ENCODE measurements around the gene PCK1.

The PCK1 gene

DNA sequence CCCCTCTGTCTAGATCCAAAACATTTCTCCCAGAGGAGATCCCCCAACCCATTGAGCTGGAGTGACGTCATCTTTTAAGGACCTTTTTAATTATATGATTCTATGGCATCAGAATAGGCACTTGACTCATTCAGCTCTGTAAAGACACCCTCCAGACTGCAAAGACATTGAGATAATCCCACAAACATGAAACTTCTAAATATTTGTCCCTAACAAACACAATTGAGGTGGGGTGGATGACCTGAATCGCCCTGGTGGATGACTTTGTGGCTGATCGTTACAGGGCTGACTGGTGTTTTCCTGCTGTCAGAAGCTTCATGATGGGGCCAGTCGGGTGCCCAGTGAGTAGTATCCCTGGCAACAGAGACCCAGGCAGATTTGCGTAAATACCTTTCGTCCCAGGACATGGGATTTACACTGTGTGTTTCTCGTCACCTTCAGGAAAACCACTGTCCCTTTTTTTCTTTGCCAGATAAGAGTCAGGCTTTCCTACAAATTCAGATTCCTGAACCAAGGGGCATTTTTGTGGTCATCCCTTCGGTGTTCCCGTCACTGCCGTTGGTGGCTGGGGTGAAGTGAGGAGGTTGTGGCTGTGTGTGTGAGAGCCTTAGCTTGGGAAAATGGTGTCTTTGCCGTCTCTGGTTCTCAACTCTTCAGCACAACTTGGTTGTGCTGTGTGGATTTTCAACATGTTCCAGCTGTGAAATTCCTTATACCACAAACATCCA lies 5.3 kb upstream of the PCK1 start:
- Histone ChIP-seq H3K9me2 (replicated peaks; ENCODE audit: control insufficient read depth, low read length) (no peaks in the 10 kb centered on the region), H3K27me3 (ENCODE audit: control insufficient read depth, low read length) (peaks cover 63% of the 10 kb centered on the region), H3K4me1 (ENCODE audit: control insufficient read depth, low read length) (no peaks in the 10 kb centered on the region), H3K36me3 (ENCODE audit: control insufficient read depth, low read length) (no peaks in the 10 kb centered on the region), H3K9me3 (ENCODE audit: control insufficient read depth, insufficient read depth, low read length) (no peaks in the 10 kb centered on the region), H3F3A (ENCODE audit: control insufficient read depth, insufficient read depth) (no peaks in the 10 kb centered on the region), H3K4me2 (ENCODE audit: low read length) (no peak overlapping the region), H3K27ac (ENCODE audit: low read depth, low read length) (no peak overlapping the region), H3K4me3 (ENCODE audit: low read length) (no peak overlapping the region), H3K79me2 (ENCODE audit: control insufficient read depth, low read length) (no peaks in the 10 kb centered on the region), H4K20me1 (ENCODE audit: control insufficient read depth, insufficient read depth, low read depth, low read length) (peaks cover 3% of the 10 kb centered on the region; the same call in 1 of the 2 replicates)
- TF ChIP-seq CTCF (IDR thresholded peaks at IDR 0.05; ENCODE audit: low read depth, low read length, poor library complexity, severe bottlenecking) (no peak), EZH2phosphoT487 (IDR thresholded peaks at IDR 0.05; ENCODE audit: borderline replicate concordance, low read length) (no peak)

DNA sequence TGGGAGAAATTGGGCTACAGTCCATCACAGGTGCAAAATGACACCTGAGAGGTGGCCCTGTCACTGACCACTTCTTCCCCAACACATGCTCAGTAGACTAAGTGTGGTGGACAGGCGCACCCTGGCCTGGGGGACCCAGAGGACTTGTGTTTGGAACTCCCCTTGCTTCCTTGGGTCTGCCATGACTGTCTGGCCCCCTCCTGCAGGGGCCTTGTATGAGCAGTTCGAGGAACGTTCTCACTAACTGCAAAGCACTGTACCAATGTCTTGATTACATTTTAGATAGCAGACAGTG lies 4.0 kb upstream of the PCK1 start:
- peaks cover 63% of the 10 kb centered on the region for H3K27me3 ChIP-seq (ENCODE audit: control insufficient read depth, low read length)
- peaks cover 3% of the 10 kb centered on the region; the same call in 1 of the 2 replicates for H4K20me1 ChIP-seq (ENCODE audit: control insufficient read depth, insufficient read depth, low read depth, low read length)
- H3K36me3 ChIP-seq (ENCODE audit: control insufficient read depth, low read length), result no peaks in the 10 kb centered on the region
- H3K4me1 ChIP-seq (ENCODE audit: control insufficient read depth, low read length), result no peaks in the 10 kb centered on the region
- H3K79me2 ChIP-seq (ENCODE audit: control insufficient read depth, low read length), result no peaks in the 10 kb centered on the region
- no peak overlapping the region for H3K27ac ChIP-seq (ENCODE audit: low read depth, low read length)
- TF ChIP-seq EZH2phosphoT487 (IDR thresholded peaks at IDR 0.05; ENCODE audit: borderline replicate concordance, low read length), result no peak
- no peak for TF ChIP-seq CTCF (IDR thresholded peaks at IDR 0.05; ENCODE audit: low read depth, low read length, poor library complexity, severe bottlenecking)
- H3K4me2 ChIP-seq (ENCODE audit: low read length), result no peak overlapping the region
- no peaks in the 10 kb centered on the region for H3K9me2 ChIP-seq (replicated peaks; ENCODE audit: control insufficient read depth, low read length)
- H3K4me3 ChIP-seq (ENCODE audit: low read length), result no peak overlapping the region
- H3F3A ChIP-seq (ENCODE audit: control insufficient read depth, insufficient read depth), result no peaks in the 10 kb centered on the region
- no peaks in the 10 kb centered on the region for H3K9me3 ChIP-seq (ENCODE audit: control insufficient read depth, insufficient read depth, low read length)

DNA sequence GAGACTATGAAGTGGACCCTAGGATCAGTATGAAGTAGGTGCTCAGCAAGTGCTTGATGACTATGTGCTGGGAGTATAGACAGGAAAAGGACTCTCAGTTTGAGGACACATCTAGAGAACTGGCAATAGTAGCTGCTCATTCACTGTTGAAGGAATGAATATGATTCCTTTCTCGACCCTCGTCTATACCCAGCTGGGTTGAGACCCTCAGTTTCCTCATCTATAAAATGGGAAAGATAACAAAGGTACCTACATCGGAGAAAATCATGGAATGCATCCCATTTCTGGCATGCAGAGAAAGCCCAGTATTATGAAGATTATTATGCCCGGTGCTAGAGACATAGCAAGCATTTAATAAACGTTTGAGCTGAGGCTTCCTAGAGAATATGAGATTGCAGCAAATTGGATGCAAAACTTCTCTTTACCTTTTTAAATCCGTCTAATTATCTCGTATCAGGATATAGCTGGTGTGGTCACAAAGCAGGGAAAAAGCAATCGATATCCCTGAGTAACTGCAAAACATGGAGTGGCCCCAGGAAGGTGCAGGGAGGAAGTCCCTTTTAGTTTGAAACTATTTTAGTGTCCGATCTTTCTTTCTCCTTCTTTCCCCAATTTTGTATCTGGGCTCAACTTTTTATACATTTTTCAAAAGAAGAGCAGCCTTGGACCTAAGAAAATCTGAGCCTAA lies 2.8 kb upstream of the PCK1 start:
- Histone ChIP-seq H3K79me2 (ENCODE audit: control insufficient read depth, low read length) (no peaks in the 10 kb centered on the region), H4K20me1 (ENCODE audit: control insufficient read depth, insufficient read depth, low read depth, low read length) (peaks cover 3% of the 10 kb centered on the region; the same call in 1 of the 2 replicates), H3F3A (ENCODE audit: control insufficient read depth, insufficient read depth) (no peaks in the 10 kb centered on the region), H3K4me3 (ENCODE audit: low read length) (no peak overlapping the region), H3K27me3 (ENCODE audit: control insufficient read depth, low read length) (peaks cover 58% of the 10 kb centered on the region), H3K36me3 (ENCODE audit: control insufficient read depth, low read length) (no peaks in the 10 kb centered on the region), H3K4me2 (ENCODE audit: low read length) (no peak overlapping the region), H3K27ac (ENCODE audit: low read depth, low read length) (no peak overlapping the region), H3K4me1 (ENCODE audit: control insufficient read depth, low read length) (no peaks in the 10 kb centered on the region), H3K9me3 (ENCODE audit: control insufficient read depth, insufficient read depth, low read length) (no peaks in the 10 kb centered on the region), H3K9me2 (replicated peaks; ENCODE audit: control insufficient read depth, low read length) (no peaks in the 10 kb centered on the region)
- TF ChIP-seq EZH2phosphoT487 (IDR thresholded peaks at IDR 0.05; ENCODE audit: borderline replicate concordance, low read length), result no peak
- no peak for TF ChIP-seq CTCF (IDR thresholded peaks at IDR 0.05; ENCODE audit: low read depth, low read length, poor library complexity, severe bottlenecking)

Measured in DOHH2 (cell line).